Measurements from ENCODE around the gene LMCD1.

Gene LMCD1

DNA sequence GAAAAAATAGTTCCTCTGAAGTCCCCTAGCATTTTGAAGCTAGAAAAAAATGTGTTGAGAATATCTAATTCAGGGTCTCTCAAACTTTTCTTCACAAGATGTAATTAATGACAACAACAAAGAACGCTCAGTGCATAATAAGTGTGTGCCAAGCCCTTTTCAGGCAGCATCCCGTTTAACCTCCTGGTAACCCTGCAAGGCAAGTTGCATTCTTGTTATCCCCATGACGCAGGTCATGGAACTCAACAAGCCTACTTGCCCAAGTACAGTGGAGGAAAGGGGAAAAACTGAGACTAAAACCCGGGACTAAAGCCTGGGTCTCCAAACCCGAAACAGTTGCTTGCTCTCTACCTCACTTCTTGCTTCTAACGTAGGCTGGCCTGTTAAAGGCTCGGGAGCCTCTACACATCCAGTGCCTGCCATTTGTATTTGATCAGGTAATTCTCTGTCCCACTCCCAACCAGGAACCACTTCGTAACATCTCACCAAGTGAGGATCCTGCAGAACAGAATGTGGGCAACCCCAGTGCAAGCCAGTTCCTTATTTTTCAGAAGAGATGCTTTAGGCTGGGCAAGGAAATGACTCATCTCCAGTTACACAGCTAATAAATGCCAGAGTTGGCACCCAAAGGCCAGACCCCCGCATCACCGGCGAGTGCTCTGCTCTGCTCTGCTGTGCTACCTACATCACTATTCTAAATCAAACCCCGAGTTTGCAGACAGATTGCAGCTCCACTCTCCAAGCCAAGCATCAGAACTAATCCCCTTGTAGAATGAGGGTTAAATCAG, 28.3 kb downstream of the LMCD1 start:
- H3K9ac ChIP-seq (ENCODE audit: low read length), result no peak overlapping the region
- no peak for TF ChIP-seq EZH2phosphoT487 (conservative IDR thresholded peaks at IDR 0.05; ENCODE audit: low read length)
- TF ChIP-seq, protein P1, sequence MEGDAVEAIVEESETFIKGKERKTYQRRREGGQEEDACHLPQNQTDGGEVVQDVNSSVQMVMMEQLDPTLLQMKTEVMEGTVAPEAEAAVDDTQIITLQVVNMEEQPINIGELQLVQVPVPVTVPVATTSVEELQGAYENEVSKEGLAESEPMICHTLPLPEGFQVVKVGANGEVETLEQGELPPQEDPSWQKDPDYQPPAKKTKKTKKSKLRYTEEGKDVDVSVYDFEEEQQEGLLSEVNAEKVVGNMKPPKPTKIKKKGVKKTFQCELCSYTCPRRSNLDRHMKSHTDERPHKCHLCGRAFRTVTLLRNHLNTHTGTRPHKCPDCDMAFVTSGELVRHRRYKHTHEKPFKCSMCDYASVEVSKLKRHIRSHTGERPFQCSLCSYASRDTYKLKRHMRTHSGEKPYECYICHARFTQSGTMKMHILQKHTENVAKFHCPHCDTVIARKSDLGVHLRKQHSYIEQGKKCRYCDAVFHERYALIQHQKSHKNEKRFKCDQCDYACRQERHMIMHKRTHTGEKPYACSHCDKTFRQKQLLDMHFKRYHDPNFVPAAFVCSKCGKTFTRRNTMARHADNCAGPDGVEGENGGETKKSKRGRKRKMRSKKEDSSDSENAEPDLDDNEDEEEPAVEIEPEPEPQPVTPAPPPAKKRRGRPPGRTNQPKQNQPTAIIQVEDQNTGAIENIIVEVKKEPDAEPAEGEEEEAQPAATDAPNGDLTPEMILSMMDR (IDR thresholded peaks at IDR 0.05; ENCODE audit: insufficient read depth, low read length, poor library complexity, severe bottlenecking), result no peak
- H3K27ac ChIP-seq (ENCODE audit: low read depth, low read length), result no peak overlapping the region

DNA sequence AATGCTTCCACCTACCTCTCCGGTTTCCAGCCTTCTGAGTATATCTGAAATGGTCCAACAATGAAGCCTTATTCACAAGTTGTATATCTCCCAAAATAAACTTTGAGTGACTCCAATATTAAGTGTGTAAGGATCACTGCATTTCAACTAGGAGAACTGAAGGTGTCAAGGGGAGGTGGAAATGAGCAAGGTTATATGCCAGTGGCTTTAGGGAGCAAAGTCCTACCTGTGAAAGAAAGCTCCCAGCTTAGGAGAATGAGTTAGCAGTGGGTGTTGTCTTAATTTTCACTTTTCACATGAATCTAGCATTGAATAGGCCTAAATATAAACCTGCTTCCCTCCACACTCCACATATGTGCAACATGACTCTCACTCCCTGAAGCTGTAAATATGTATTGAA, 29.0 kb downstream of the LMCD1 start:
- Histone ChIP-seq H3K27ac (ENCODE audit: low read depth, low read length) (no peak overlapping the region), H3K4me2 (ENCODE audit: low read depth, low read length, poor library complexity, severe bottlenecking) (no peak overlapping the region)

More for the DNA sequence above, 28.3 kb downstream of the LMCD1 start:
- Histone ChIP-seq H3K4me2 (ENCODE audit: low read depth, low read length, poor library complexity, severe bottlenecking) (no peak overlapping the region), H3K9me2 (replicated peaks; ENCODE audit: insufficient read depth, low read length) (no peaks in the 10 kb centered on the region), H2AFZ (ENCODE audit: low read depth, low read length, severe bottlenecking) (no peak overlapping the region), H3K9me3 (ENCODE audit: insufficient read depth, low read length) (no peaks in the 10 kb centered on the region), H3K4me3 (ENCODE audit: insufficient read depth, low read length, poor library complexity, severe bottlenecking) (no peak overlapping the region), H3F3A (ENCODE audit: insufficient read depth) (no peaks in the 10 kb centered on the region), H3K36me3 (ENCODE audit: low read length) (no peaks in the 10 kb centered on the region), H4K20me1 (ENCODE audit: low read depth, low read length) (no peaks in the 10 kb centered on the region), H3K79me2 (ENCODE audit: insufficient read depth, low read length) (no peaks in the 10 kb centered on the region), H3K27me3 (ENCODE audit: low read length) (no peaks in the 10 kb centered on the region)

DNA sequence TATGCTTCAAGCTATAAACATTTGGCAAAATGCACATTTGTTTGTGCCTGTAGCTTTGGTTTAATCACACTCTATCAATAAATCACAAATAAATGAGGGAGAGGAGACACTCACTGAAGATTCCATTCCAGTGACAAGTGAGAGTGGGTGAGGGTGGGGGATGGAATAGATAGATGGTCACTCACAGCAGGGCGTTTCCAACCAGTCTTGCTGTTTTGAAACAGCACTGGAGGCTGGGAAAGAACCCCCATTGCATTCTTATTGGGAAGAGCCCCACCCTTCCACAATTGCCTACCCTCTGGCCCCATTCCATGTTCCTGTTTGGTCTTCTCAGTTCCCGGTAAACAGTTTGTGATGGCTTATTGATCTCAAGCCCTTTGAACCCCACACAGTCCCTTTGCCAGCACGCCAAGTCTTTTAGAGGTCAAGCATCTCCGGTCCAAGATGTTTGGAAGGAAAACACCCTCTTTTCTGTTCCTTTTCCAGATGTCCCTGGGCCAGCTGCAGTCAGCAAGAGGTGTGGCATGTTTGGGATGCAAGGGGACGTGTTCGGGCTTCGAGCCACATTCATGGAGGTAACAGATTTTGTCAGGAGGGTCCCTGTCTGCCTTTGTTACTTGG, 30.7 kb downstream of the LMCD1 start:
- TF ChIP-seq, protein P1 (IDR thresholded peaks at IDR 0.05; ENCODE audit: insufficient read depth, low read length, poor library complexity, severe bottlenecking), result no peak
- TF ChIP-seq EZH2phosphoT487 (conservative IDR thresholded peaks at IDR 0.05; ENCODE audit: low read length), result no peak
- H3K36me3 ChIP-seq (ENCODE audit: low read length), result no peaks in the 10 kb centered on the region
- no peaks in the 10 kb centered on the region for H3F3A ChIP-seq (ENCODE audit: insufficient read depth)
- H4K20me1 ChIP-seq (ENCODE audit: low read depth, low read length), result no peaks in the 10 kb centered on the region
- H3K27ac ChIP-seq (ENCODE audit: low read depth, low read length), result no peak overlapping the region
- no peaks in the 10 kb centered on the region for H3K79me2 ChIP-seq (ENCODE audit: insufficient read depth, low read length)
- H3K27me3 ChIP-seq (ENCODE audit: low read length), result no peaks in the 10 kb centered on the region
- H3K4me2 ChIP-seq (ENCODE audit: low read depth, low read length, poor library complexity, severe bottlenecking), result no peak overlapping the region
- no peaks in the 10 kb centered on the region for H3K9me3 ChIP-seq (ENCODE audit: insufficient read depth, low read length)
- H3K9me2 ChIP-seq (replicated peaks; ENCODE audit: insufficient read depth, low read length), result no peaks in the 10 kb centered on the region
- H2AFZ ChIP-seq (ENCODE audit: low read depth, low read length, severe bottlenecking), result no peak overlapping the region
- H3K4me3 ChIP-seq (ENCODE audit: insufficient read depth, low read length, poor library complexity, severe bottlenecking), result no peak overlapping the region
- H3K9ac ChIP-seq (ENCODE audit: low read length), result no peak overlapping the region

More for the DNA sequence above, 29.0 kb downstream of the LMCD1 start:
- H3K9me3 ChIP-seq (ENCODE audit: insufficient read depth, low read length), result no peaks in the 10 kb centered on the region
- no peaks in the 10 kb centered on the region for H4K20me1 ChIP-seq (ENCODE audit: low read depth, low read length)
- no peak overlapping the region for H3K9ac ChIP-seq (ENCODE audit: low read length)
- TF ChIP-seq, protein P1 (IDR thresholded peaks at IDR 0.05; ENCODE audit: insufficient read depth, low read length, poor library complexity, severe bottlenecking), result no peak
- no peak for TF ChIP-seq EZH2phosphoT487 (conservative IDR thresholded peaks at IDR 0.05; ENCODE audit: low read length)
- no peaks in the 10 kb centered on the region for H3K79me2 ChIP-seq (ENCODE audit: insufficient read depth, low read length)
- H2AFZ ChIP-seq (ENCODE audit: low read depth, low read length, severe bottlenecking), result no peak overlapping the region
- H3K27me3 ChIP-seq (ENCODE audit: low read length), result no peaks in the 10 kb centered on the region
- H3K4me3 ChIP-seq (ENCODE audit: insufficient read depth, low read length, poor library complexity, severe bottlenecking), result no peak overlapping the region
- H3K36me3 ChIP-seq (ENCODE audit: low read length), result no peaks in the 10 kb centered on the region
- H3F3A ChIP-seq (ENCODE audit: insufficient read depth), result no peaks in the 10 kb centered on the region
- no peaks in the 10 kb centered on the region for H3K9me2 ChIP-seq (replicated peaks; ENCODE audit: insufficient read depth, low read length)
